Glutamatergic neuron (in vitro differentiated cells): Measurements from ENCODE around the gene TWNK. TPM values are rescaled to one million over a fixed set of nuclear protein-coding genes. Genes with fewer than 3 reads are reported as not detected.

Source experiments
- DNase-seq: peaks from one replicate; pipeline ENCODE4 v3.0.0; 2022
- H3K27ac Mint-ChIP-seq: one replicate; pipeline ENCODE4 v1.8.0; 2020; ENCODE audit warnings: mild to moderate bottlenecking, mixed read lengths, inconsistent platforms; ENCODE audit not compliant: unreplicated experiment
- H3K27me3 Mint-ChIP-seq: one replicate; pipeline ENCODE4 v1.8.0; 2020; ENCODE audit warnings: mild to moderate bottlenecking, moderate library complexity, mixed read lengths, inconsistent platforms; ENCODE audit not compliant: unreplicated experiment
- H3K36me3 Mint-ChIP-seq: one replicate; pipeline ENCODE4 v1.8.0; 2020; ENCODE audit warnings: mild to moderate bottlenecking, mixed read lengths, inconsistent platforms; ENCODE audit not compliant: unreplicated experiment
- H3K4me1 Mint-ChIP-seq: one replicate; pipeline ENCODE4 v1.8.0; 2020; ENCODE audit warnings: mild to moderate bottlenecking, low read depth, mixed read lengths, inconsistent platforms; ENCODE audit not compliant: unreplicated experiment
- H3K4me3 Mint-ChIP-seq: one replicate; pipeline ENCODE4 v1.8.0; 2020; ENCODE audit warnings: mild to moderate bottlenecking, mixed read lengths, inconsistent platforms; ENCODE audit not compliant: unreplicated experiment
- H3K9me3 Mint-ChIP-seq: one replicate; pipeline ENCODE4 v1.8.0; 2020; ENCODE audit warnings: mild to moderate bottlenecking, moderate library complexity, mixed read lengths, inconsistent platforms; ENCODE audit not compliant: unreplicated experiment
- CTCF ChIP-seq: fragments of 200-600 bp; sonication (generic); IDR thresholded peaks from one replicate; pipeline ENCODE4 v1.5.0; 2021; ENCODE audit not compliant: partially characterized antibody, unreplicated experiment
- total RNA-seq: library from RNA; stranded (reverse); fragmentation: NEBNext Ultra II Directional; extraction: Animal tissue kit (Norgen Biotek cat#: 25700); gene quantifications from one replicate; pipeline ENCODE4 v1.2.1, GENCODE V29; 2021; ENCODE audit not compliant: unreplicated experiment

The TWNK gene
- total RNA-seq, 1 donor from 2014 or later = 10.1 TPM

GRCh38 chr10:101007915-101008822, 20.8 kb downstream of the TWNK start:
- Mint-ChIP-seq H3K9me3 (peaks cover 5% of the 10 kb centered on the region), H3K4me3 (no peak overlapping the region)
- DNase-seq = no peak

GRCh38 chr10:101008823-101009423, 21.6 kb downstream of the TWNK start:
- DNase-seq = no peak
- Mint-ChIP-seq H3K4me3 (no peak overlapping the region), H3K4me1 (peaks cover 14% of the 10 kb centered on the region), H3K9me3 (peaks cover 10% of the 10 kb centered on the region), H3K27me3 (peaks cover 2% of the 10 kb centered on the region), H3K36me3 (no peaks in the 10 kb centered on the region), H3K27ac (no peak overlapping the region)
- TF ChIP-seq CTCF = no peak

More at GRCh38 chr10:101007915-101008822, 20.8 kb downstream of the TWNK start:
- H3K27me3 Mint-ChIP-seq = peaks cover 2% of the 10 kb centered on the region
- H3K4me1 Mint-ChIP-seq = peaks cover 9% of the 10 kb centered on the region
- H3K36me3 Mint-ChIP-seq = no peaks in the 10 kb centered on the region
- TF ChIP-seq CTCF = no peak
- H3K27ac Mint-ChIP-seq = no peak overlapping the region

- no peak overlapping the region for H3K4me3 Mint-ChIP-seq
- TF ChIP-seq CTCF = no peak
- no peaks in the 10 kb centered on the region for H3K36me3 Mint-ChIP-seq
- H3K27me3 Mint-ChIP-seq = peaks cover 9% of the 10 kb centered on the region
- DNase-seq = no peak
- no peak overlapping the region for H3K27ac Mint-ChIP-seq
- H3K4me1 Mint-ChIP-seq = peaks cover 16% of the 10 kb centered on the region
- peaks cover 12% of the 10 kb centered on the region for H3K9me3 Mint-ChIP-seq
Measured at GRCh38 chr10:101010329-101010728, 23.0 kb downstream of the TWNK start.

- DNase-seq = no peak
- Mint-ChIP-seq H3K4me3 (no peak overlapping the region), H3K36me3 (no peaks in the 10 kb centered on the region), H3K4me1 (peaks cover 18% of the 10 kb centered on the region), H3K27me3 (peaks cover 10% of the 10 kb centered on the region), H3K9me3 (peaks cover 14% of the 10 kb centered on the region), H3K27ac (no peak overlapping the region)
- TF ChIP-seq CTCF = no peak
Measured at GRCh38 chr10:101011517-101012423, 24.4 kb downstream of the TWNK start.
